Smooth muscle cell (in vitro differentiated cells): ENCODE measurements around the gene NXPH2. TPM values are rescaled to one million over a fixed set of nuclear protein-coding genes. Genes with fewer than 3 reads are reported as not detected.

Experiments
- DNase-seq: peaks from one replicate; lab custom pipeline; 2025; ENCODE audit not compliant: unreplicated experiment; lab: John Stamatoyannopoulos, UW
- H2AFZ ChIP-seq: fragments of 200-600 bp; sonication (generic); 2 replicates; pipeline ENCODE4 v1.6.0; 2016; ENCODE audit warnings: antibody characterized with exemption, low read depth, mild to moderate bottlenecking
- H3F3A ChIP-seq: fragments of 200-600 bp; sonication (generic); 2 replicates; pipeline ENCODE4 v1.6.0; 2017; ENCODE audit warnings: antibody characterized with exemption, low read depth
- H3K27ac ChIP-seq: fragments of 200-600 bp; sonication (generic); 2 replicates; pipeline ENCODE4 v1.5.1; 2016; ENCODE audit warnings: low read depth, mild to moderate bottlenecking
- H3K27me3 ChIP-seq: fragments of 200-600 bp; sonication (generic); 2 replicates; pipeline ENCODE4 v1.6.1; 2016; ENCODE audit warnings: low read depth, mild to moderate bottlenecking
- H3K36me3 ChIP-seq: fragments of 200-600 bp; sonication (generic); 2 replicates; pipeline ENCODE4 v1.5.1; 2016; ENCODE audit warnings: low read depth
- H3K4me1 ChIP-seq: fragments of 200-600 bp; sonication (generic); 2 replicates; pipeline ENCODE4 v1.5.1; 2016; ENCODE audit warnings: low read depth
- H3K4me2 ChIP-seq: fragments of 200-600 bp; sonication (generic); 2 replicates; pipeline ENCODE4 v1.6.0; 2016; ENCODE audit warnings: mild to moderate bottlenecking
- H3K4me3 ChIP-seq: fragments of 200-600 bp; sonication (generic); 2 replicates; pipeline ENCODE4 v1.5.1; 2016; ENCODE audit warnings: mild to moderate bottlenecking
- H3K79me2 ChIP-seq: fragments of 200-600 bp; sonication (generic); 2 replicates; pipeline ENCODE4 v1.6.0; 2016; ENCODE audit warnings: low read depth, mild to moderate bottlenecking
- H3K9ac ChIP-seq: fragments of 200-600 bp; sonication (generic); 2 replicates; pipeline ENCODE4 v1.6.0; 2016; ENCODE audit warnings: low read depth
- H3K9me3 ChIP-seq: fragments of 200-600 bp; sonication (generic); replicated peaks from 2 replicates; pipeline ENCODE4 v1.5.1; 2016; ENCODE audit warnings: low read depth
- H4K20me1 ChIP-seq: fragments of 200-600 bp; sonication (generic); 2 replicates; pipeline ENCODE4 v1.6.0; 2016; ENCODE audit warnings: low read depth
- CTCF ChIP-seq: fragments of 200-600 bp; sonication (generic); IDR thresholded peaks from 2 replicates; pipeline ENCODE4 v1.5.1; 2017; ENCODE audit warnings: borderline replicate concordance, mild to moderate bottlenecking, antibody characterized with exemption; ENCODE audit not compliant: insufficient read depth, poor library complexity, severe bottlenecking
- WGBS: methylation state at CpG from one replicate; pipeline ENCODE4 v1.1.7; 2016; ENCODE audit warnings: low lambda C conversion rate; 5-methylcytosine and 5-hydroxymethylcytosine counted together
- polyA plus RNA-seq: library from polyadenylated mRNA; unstranded; fragments of >200 nt; fragmentation: Nextera tagmentation; extraction: Ambion mirVana; gene quantifications from 2 replicates; pipeline ENCODE4 v1.2.1, GENCODE V29; 2016
- total RNA-seq: library from RNA; depleted of rRNA; stranded (reverse); fragments of >200 nt; gene quantifications from 2 replicates; pipeline ENCODE4 v1.2.3, GENCODE V29; 2014

Gene NXPH2
- total and polyA plus RNA-seq, 2 experiments from 2014 or later: not detected

DNA sequence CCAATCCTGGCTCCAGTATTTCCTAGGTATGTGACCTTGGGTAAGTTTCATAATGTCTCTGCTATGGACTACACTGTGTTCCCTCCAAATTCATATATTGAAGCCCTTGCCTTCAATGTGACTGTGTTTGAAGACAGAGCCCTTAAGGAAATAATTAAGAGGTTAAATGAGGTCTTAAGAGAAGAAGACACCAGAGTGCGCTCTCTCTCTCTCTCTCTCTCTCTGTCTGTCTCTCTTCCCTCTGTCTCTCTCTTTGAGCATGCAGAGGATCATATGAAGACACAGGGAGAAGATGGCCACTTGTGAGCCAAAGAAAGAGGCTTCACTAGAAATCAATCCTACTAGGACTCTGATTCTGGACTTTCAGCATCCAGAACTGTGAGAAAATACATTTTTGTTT is 52.2 kb downstream of the NXPH2 start:
- Histone ChIP-seq H3K36me3 (no peaks in the 10 kb centered on the region), H3K4me3 (no peak overlapping the region), H3K27me3 (no peaks in the 10 kb centered on the region), H4K20me1 (no peaks in the 10 kb centered on the region), H3K9me3 (no peaks in the 10 kb centered on the region), H3K9ac (no peak overlapping the region), H3K79me2 (no peaks in the 10 kb centered on the region), H3K27ac (no peak overlapping the region), H3F3A (no peaks in the 10 kb centered on the region), H3K4me2 (no peak overlapping the region), H3K4me1 (peaks cover 19% of the 10 kb centered on the region), H2AFZ (no peak overlapping the region)
- no peak for DNase-seq
- WGBS: 93% methylated on average over 1 of the region's 1 CpG
- TF ChIP-seq CTCF: no peak

DNA sequence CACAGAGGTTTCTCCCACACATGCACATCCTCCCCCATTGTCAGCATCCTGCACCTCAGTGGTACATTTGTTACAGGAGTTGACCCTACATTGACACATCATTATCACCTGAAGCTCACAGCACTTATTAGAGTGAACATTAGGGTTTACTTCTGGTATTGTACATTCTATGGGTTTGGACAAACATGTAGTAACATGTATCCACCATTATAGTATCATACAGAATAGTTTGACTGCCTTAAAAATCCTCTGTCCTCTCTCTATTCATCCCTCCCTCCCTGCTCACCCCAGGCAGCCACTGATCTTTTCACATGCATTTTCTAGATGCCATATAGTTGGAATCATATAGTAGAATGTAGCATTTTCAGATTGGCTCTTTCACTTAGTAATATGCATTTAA is 53.5 kb downstream of the NXPH2 start:
- Histone ChIP-seq H3F3A (no peaks in the 10 kb centered on the region), H3K36me3 (no peaks in the 10 kb centered on the region), H4K20me1 (no peaks in the 10 kb centered on the region), H2AFZ (no peak overlapping the region), H3K27ac (no peak overlapping the region), H3K9me3 (no peaks in the 10 kb centered on the region), H3K79me2 (no peaks in the 10 kb centered on the region), H3K9ac (no peak overlapping the region), H3K4me3 (no peak overlapping the region), H3K27me3 (no peaks in the 10 kb centered on the region), H3K4me2 (no peak overlapping the region), H3K4me1 (peaks cover 22% of the 10 kb centered on the region)
- no peak for DNase-seq
- TF ChIP-seq CTCF: no peak

GRCh38 chr2:138724729-138725459 is 55.3 kb downstream of the NXPH2 start:
- H3K36me3 ChIP-seq: no peaks in the 10 kb centered on the region
- no peaks in the 10 kb centered on the region for H3K79me2 ChIP-seq
- 83% methylated on average over 2 of the region's 2 CpGs for WGBS
- peak overlapping the region; percentile 0 for H3K4me3 ChIP-seq
- H3K9ac ChIP-seq: no peak overlapping the region
- no peak overlapping the region for H3K4me2 ChIP-seq
- H3K4me1 ChIP-seq: peaks cover 22% of the 10 kb centered on the region
- no peaks in the 10 kb centered on the region for H3K27me3 ChIP-seq
- no peak overlapping the region for H3K27ac ChIP-seq
- H3F3A ChIP-seq: no peaks in the 10 kb centered on the region
- H4K20me1 ChIP-seq: no peaks in the 10 kb centered on the region
- no peak overlapping the region for H2AFZ ChIP-seq
- no peak for TF ChIP-seq CTCF
- H3K9me3 ChIP-seq: no peaks in the 10 kb centered on the region
- DNase-seq: no peak

- Histone ChIP-seq H3K36me3 (no peaks in the 10 kb centered on the region), H3K4me1 (peaks cover 22% of the 10 kb centered on the region), H3K4me2 (no peak overlapping the region), H3F3A (no peaks in the 10 kb centered on the region), H3K9ac (no peak overlapping the region), H3K9me3 (no peaks in the 10 kb centered on the region), H3K79me2 (no peaks in the 10 kb centered on the region), H3K27ac (no peak overlapping the region), H3K27me3 (no peaks in the 10 kb centered on the region), H4K20me1 (no peaks in the 10 kb centered on the region), H3K4me3 (no peak overlapping the region), H2AFZ (no peak overlapping the region)
- TF ChIP-seq CTCF: no peak
- WGBS: 90% methylated on average over 2 of the region's 2 CpGs
- no peak for DNase-seq
Observed at GRCh38 chr2:138724327-138724726, 55.9 kb downstream of the NXPH2 start.
